Astrocyte (in vitro differentiated cells and primary cell): ENCODE data around the gene TMEM234. TPM values are rescaled to one million over a fixed set of nuclear protein-coding genes. Genes with fewer than 3 reads are reported as not detected.

Experiments used
- DNase-seq: peaks from one replicate; pipeline ENCODE4 v3.0.0-alpha.2; 2010; ENCODE audit warnings: low read depth
- FAIRE-seq: peaks from 2 replicates; lab custom pipeline; 2011; peaks lifted over from hg19 to GRCh38; lab: Jason Lieb, UNC
- H2AFZ ChIP-seq: 2 replicates; pipeline ENCODE4 v1.6.0; 2012; ENCODE audit warnings: low read depth, low read length, inconsistent platforms
- H3K27ac ChIP-seq: 2 replicates; pipeline ENCODE4 v1.5.1; 2011; ENCODE audit warnings: low read depth, low read length, inconsistent platforms
- H3K27me3 ChIP-seq: 2 replicates; pipeline ENCODE4 v1.6.0; 2011; ENCODE audit warnings: low read length, inconsistent platforms; ENCODE audit not compliant: insufficient read depth
- H3K36me3 ChIP-seq: 2 replicates; pipeline ENCODE4 v1.5.1; 2011; ENCODE audit warnings: low read length, inconsistent platforms; ENCODE audit not compliant: insufficient read depth
- H3K4me1 ChIP-seq: 2 replicates; pipeline ENCODE4 v1.5.1; 2011; ENCODE audit warnings: low read length, inconsistent platforms; ENCODE audit not compliant: insufficient read depth
- H3K4me2 ChIP-seq: 2 replicates; pipeline ENCODE4 v1.6.0; 2012; ENCODE audit warnings: low read length, inconsistent platforms
- H3K4me3 ChIP-seq: 2 replicates; pipeline ENCODE4 v1.5.1; 2011; ENCODE audit warnings: low read depth, mild to moderate bottlenecking, low read length, inconsistent platforms; ENCODE audit not compliant: insufficient read depth
- H3K79me2 ChIP-seq: 2 replicates; pipeline ENCODE4 v1.6.0; 2012; ENCODE audit warnings: mild to moderate bottlenecking, low read length, inconsistent platforms; ENCODE audit not compliant: insufficient read depth
- H3K9ac ChIP-seq: 2 replicates; pipeline ENCODE4 v1.6.0; 2012; ENCODE audit warnings: mild to moderate bottlenecking, low read length, inconsistent platforms
- H3K9me3 ChIP-seq: 2 replicates; pipeline ENCODE4 v1.5.1; 2012; ENCODE audit warnings: low read depth, mild to moderate bottlenecking, low read length, inconsistent platforms; ENCODE audit not compliant: insufficient read depth
- H4K20me1 ChIP-seq: 2 replicates; pipeline ENCODE4 v1.6.0; 2012; ENCODE audit warnings: low read length, inconsistent platforms; ENCODE audit not compliant: insufficient read depth
- H3K27ac Mint-ChIP-seq: one replicate; pipeline ENCODE4 v1.8.0; 2021; ENCODE audit warnings: mild to moderate bottlenecking, mixed read lengths; ENCODE audit not compliant: unreplicated experiment
- H3K27me3 Mint-ChIP-seq: one replicate; pipeline ENCODE4 v1.8.0; 2021; ENCODE audit warnings: low read depth, mixed read lengths; ENCODE audit not compliant: unreplicated experiment
- H3K36me3 Mint-ChIP-seq: one replicate; pipeline ENCODE4 v1.8.0; 2021; ENCODE audit warnings: low read depth, mixed read lengths; ENCODE audit not compliant: unreplicated experiment
- H3K4me1 Mint-ChIP-seq: one replicate; pipeline ENCODE4 v1.8.0; 2021; ENCODE audit warnings: low read depth, mixed read lengths; ENCODE audit not compliant: unreplicated experiment
- H3K4me3 Mint-ChIP-seq: one replicate; pipeline ENCODE4 v1.8.0; 2021; ENCODE audit warnings: mild to moderate bottlenecking, moderate library complexity, mixed read lengths; ENCODE audit not compliant: unreplicated experiment
- H3K9me3 Mint-ChIP-seq: one replicate; pipeline ENCODE4 v1.8.0; 2021; ENCODE audit warnings: mild to moderate bottlenecking, mixed read lengths; ENCODE audit not compliant: unreplicated experiment
- EZH2 ChIP-seq: IDR thresholded peaks from 2 replicates; pipeline ENCODE4 v1.6.1; 2012; ENCODE audit warnings: mild to moderate bottlenecking, low read length, inconsistent platforms; ENCODE audit not compliant: insufficient read depth
- total RNA-seq: library from RNA; stranded (reverse); gene quantifications from 2 replicates; pipeline ENCODE4 v1.2.1, GENCODE V29; 2021
- TF ChIP-seq, protein P1 (sequence below): IDR thresholded peaks from 2 replicates; pipeline ENCODE4 v1.5.1; 2011; ENCODE audit warnings: low read depth, mild to moderate bottlenecking, inconsistent platforms, low read length, moderate library complexity; ENCODE audit not compliant: insufficient read depth

The TMEM234 gene
- total RNA-seq, 1 donor from 2014 or later: 17.3 TPM

DNA sequence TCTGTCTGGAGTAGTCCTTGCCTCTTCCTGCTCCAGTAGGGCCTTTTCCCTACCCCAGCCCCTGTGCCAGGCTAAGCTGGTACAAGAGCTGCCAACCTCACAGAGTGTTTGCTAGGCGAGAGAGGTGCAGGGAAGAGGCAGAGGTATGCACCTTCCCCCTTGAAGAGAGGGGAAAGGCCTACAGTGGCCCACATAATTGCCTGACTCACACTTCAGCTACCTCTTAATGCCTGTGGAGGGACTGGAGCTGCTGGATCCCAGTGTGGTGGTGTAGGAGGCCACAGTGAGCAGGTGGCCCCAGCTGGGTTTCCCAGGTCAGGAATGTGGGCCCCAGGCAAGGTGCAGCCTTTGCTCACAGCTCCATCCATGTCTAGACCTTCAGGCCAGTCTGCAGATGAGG, 25.1 kb downstream of the TMEM234 start:
- Mint-ChIP-seq H3K27ac (no peak overlapping the region), H3K36me3 (peaks cover 21% of the 10 kb centered on the region), H3K4me1 (peaks cover 28% of the 10 kb centered on the region), H3K4me3 (no peak overlapping the region), H3K27me3 (no peaks in the 10 kb centered on the region), H3K9me3 (no peaks in the 10 kb centered on the region)
- Histone ChIP-seq H3K4me3 (no peak overlapping the region), H4K20me1 (peaks cover 46% of the 10 kb centered on the region), H3K79me2 (no peaks in the 10 kb centered on the region), H3K27ac (no peak overlapping the region), H3K27me3 (no peaks in the 10 kb centered on the region), H3K4me1 (peaks cover 22% of the 10 kb centered on the region), H3K9me3 (no peaks in the 10 kb centered on the region), H3K4me2 (no peak overlapping the region), H3K9ac (no peak overlapping the region), H2AFZ (no peak overlapping the region), H3K36me3 (peaks cover 52% of the 10 kb centered on the region)
- FAIRE-seq: no peak
- no peak for DNase-seq
- TF ChIP-seq, protein P1, sequence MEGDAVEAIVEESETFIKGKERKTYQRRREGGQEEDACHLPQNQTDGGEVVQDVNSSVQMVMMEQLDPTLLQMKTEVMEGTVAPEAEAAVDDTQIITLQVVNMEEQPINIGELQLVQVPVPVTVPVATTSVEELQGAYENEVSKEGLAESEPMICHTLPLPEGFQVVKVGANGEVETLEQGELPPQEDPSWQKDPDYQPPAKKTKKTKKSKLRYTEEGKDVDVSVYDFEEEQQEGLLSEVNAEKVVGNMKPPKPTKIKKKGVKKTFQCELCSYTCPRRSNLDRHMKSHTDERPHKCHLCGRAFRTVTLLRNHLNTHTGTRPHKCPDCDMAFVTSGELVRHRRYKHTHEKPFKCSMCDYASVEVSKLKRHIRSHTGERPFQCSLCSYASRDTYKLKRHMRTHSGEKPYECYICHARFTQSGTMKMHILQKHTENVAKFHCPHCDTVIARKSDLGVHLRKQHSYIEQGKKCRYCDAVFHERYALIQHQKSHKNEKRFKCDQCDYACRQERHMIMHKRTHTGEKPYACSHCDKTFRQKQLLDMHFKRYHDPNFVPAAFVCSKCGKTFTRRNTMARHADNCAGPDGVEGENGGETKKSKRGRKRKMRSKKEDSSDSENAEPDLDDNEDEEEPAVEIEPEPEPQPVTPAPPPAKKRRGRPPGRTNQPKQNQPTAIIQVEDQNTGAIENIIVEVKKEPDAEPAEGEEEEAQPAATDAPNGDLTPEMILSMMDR: no peak
- TF ChIP-seq EZH2: no peak

GRCh38 chr1:32195972-32196823, 26.0 kb downstream of the TMEM234 start:
- DNase-seq (no peak), FAIRE-seq (no peak)
- Histone ChIP-seq H2AFZ (no peak overlapping the region), H3K79me2 (peaks cover 5% of the 10 kb centered on the region), H3K27me3 (no peaks in the 10 kb centered on the region), H3K27ac (no peak overlapping the region), H3K4me3 (no peak overlapping the region), H3K36me3 (peaks cover 61% of the 10 kb centered on the region), H4K20me1 (peaks cover 54% of the 10 kb centered on the region), H3K4me1 (peaks cover 13% of the 10 kb centered on the region), H3K4me2 (no peak overlapping the region), H3K9me3 (no peaks in the 10 kb centered on the region), H3K9ac (no peak overlapping the region)
- peak overlapping the region; percentile 62 for H3K4me3 Mint-ChIP-seq
- peaks cover 28% of the 10 kb centered on the region for H3K36me3 Mint-ChIP-seq
- no peaks in the 10 kb centered on the region for H3K27me3 Mint-ChIP-seq
- H3K27ac Mint-ChIP-seq: no peak overlapping the region
- H3K4me1 Mint-ChIP-seq: peaks cover 22% of the 10 kb centered on the region
- H3K9me3 Mint-ChIP-seq: no peaks in the 10 kb centered on the region
- no peak for TF ChIP-seq EZH2
- TF ChIP-seq, protein P1: no peak

DNA sequence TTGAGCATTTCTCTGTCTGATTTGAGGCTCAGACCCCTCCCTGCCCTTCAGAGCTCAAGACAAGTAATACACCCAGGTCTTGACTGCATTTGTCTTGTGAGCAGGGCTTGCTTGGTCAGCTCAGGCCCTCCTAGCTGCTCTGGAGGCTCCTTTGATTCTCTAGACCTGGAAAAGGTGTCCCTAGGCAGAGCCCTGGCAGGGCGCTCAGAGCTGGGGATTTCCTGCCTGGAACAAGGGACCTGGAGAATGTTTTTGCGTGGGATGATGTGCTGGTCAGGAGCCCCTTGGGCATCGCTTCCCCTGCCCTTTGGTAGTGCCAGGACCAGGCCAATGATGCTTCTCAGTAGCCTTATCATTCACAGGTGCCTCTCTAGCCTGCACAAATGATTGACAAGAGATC, 26.6 kb downstream of the TMEM234 start:
- Histone ChIP-seq H3K4me3 (no peak overlapping the region), H3K9ac (no peak overlapping the region), H2AFZ (no peak overlapping the region), H3K27ac (no peak overlapping the region), H3K79me2 (peaks cover 8% of the 10 kb centered on the region), H3K4me1 (peaks cover 7% of the 10 kb centered on the region), H3K36me3 (peaks cover 66% of the 10 kb centered on the region), H3K9me3 (no peaks in the 10 kb centered on the region), H3K4me2 (no peak overlapping the region), H3K27me3 (no peaks in the 10 kb centered on the region), H4K20me1 (peaks cover 59% of the 10 kb centered on the region)
- Mint-ChIP-seq H3K27ac (no peak overlapping the region), H3K27me3 (no peaks in the 10 kb centered on the region), H3K4me3 (no peak overlapping the region), H3K4me1 (peaks cover 22% of the 10 kb centered on the region), H3K36me3 (peaks cover 28% of the 10 kb centered on the region), H3K9me3 (no peaks in the 10 kb centered on the region)
- TF ChIP-seq, protein P1: no peak
- no peak for TF ChIP-seq EZH2
- no peak for DNase-seq
- no peak for FAIRE-seq
